Suprapubic skin (tissue), 3 donors: ENCODE results near the gene CLEC3A.

Experiments
- POLR2A ChIP-seq, 2 donors: fragments of 450-650 bp; IDR thresholded peaks; one replicate each; pipeline ENCODE4 v1.6.1; 2017; ENCODE audit warnings: antibody characterized with exemption in 2 of 2, mild to moderate bottlenecking in 2 of 2, moderate library complexity in 2 of 2
- TF ChIP-seq, protein P1 (sequence below), 2 donors: fragments of 200-600 bp in 1 of 2; fragments of 450-650 bp in 1 of 2; sonication (generic) in 1 of 2; IDR thresholded peaks; one replicate each; pipeline ENCODE4 v1.5.1; 2016 to 2019; ENCODE audit warnings: antibody characterized with exemption in 2 of 2, mild to moderate bottlenecking in 1 of 2, moderate library complexity in 1 of 2

DNA sequence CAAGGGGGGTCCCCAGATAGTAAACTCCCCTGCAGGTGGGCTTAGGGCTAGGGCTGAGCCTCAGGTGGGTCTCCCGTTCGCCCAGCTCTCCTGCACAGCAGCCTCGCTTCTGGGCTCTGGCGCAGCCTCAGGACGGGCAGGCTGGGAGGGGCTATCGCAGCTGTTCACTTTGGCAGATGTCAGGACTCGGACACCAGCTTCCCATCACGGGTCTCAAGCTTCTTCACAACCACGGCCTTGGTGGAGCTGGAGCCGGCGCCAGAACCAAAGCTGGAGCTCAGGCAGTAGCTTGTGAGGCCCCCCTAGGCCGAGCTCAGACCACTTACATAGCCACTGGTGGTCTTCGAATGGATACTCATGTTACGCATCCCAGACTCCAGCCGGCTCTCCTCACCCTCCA is 26.0 kb downstream of the CLEC3A start:
- TF ChIP-seq, protein P1, sequence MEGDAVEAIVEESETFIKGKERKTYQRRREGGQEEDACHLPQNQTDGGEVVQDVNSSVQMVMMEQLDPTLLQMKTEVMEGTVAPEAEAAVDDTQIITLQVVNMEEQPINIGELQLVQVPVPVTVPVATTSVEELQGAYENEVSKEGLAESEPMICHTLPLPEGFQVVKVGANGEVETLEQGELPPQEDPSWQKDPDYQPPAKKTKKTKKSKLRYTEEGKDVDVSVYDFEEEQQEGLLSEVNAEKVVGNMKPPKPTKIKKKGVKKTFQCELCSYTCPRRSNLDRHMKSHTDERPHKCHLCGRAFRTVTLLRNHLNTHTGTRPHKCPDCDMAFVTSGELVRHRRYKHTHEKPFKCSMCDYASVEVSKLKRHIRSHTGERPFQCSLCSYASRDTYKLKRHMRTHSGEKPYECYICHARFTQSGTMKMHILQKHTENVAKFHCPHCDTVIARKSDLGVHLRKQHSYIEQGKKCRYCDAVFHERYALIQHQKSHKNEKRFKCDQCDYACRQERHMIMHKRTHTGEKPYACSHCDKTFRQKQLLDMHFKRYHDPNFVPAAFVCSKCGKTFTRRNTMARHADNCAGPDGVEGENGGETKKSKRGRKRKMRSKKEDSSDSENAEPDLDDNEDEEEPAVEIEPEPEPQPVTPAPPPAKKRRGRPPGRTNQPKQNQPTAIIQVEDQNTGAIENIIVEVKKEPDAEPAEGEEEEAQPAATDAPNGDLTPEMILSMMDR (IDR thresholded peaks at IDR 0.05), result no peak
- no peak for TF ChIP-seq POLR2A (IDR thresholded peaks at IDR 0.05)
